AG09309 (cell line): ENCODE results near the gene TMEM120B.
A peak's percentile ranks its signal among the peaks of the same experiment; 100 is the strongest.
"Not testable (repeated sequence)": the region's sequence is repeated elsewhere in the genome, so short reads cannot be mapped to it uniquely, and the experiment has no call there.

Experiments
- DNase-seq: peaks from one replicate; pipeline ENCODE4 v3.0.0-alpha.2; 2010; ENCODE audit warnings: low read depth
- H3K4me3 ChIP-seq: 2 replicates; pipeline ENCODE4 v1.5.1; 2011; ENCODE audit warnings: mild to moderate bottlenecking, low read depth, low read length, moderate library complexity; ENCODE audit not compliant: control insufficient read depth
- TF ChIP-seq, protein P1 (sequence below): IDR thresholded peaks from 2 replicates; pipeline ENCODE4 v1.5.1; 2011; ENCODE audit warnings: mild to moderate bottlenecking, low read depth, low read length, inconsistent platforms; ENCODE audit not compliant: insufficient read depth, control insufficient read depth; ENCODE audit errors: missing control alignments

TMEM120B gene

DNA sequence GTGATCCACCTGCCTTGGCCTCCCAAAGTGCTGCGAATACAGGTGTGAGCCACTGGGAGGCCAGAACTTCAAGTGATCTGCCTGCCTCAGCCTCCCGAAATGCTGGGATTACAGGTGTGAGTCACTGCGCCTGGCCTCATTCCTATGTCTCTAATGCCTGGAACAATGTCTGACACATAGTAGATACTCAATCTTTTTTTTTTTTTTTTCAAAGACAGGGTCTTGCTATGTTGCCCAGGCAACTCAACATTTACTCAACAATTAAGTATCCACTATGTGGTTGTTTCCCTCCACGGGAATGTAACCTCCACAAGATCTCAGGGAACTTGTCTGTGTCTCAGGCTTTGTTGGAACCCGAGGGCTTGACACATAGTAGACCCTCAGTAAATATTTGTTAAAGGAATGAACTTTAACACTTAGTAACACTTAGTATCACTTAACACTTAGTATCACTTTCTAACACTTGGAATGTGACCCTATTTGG, 3.0 kb upstream of the TMEM120B start:
- H3K4me3 ChIP-seq, result no peak overlapping the region
- DNase-seq, result no peak
- TF ChIP-seq, protein P1, sequence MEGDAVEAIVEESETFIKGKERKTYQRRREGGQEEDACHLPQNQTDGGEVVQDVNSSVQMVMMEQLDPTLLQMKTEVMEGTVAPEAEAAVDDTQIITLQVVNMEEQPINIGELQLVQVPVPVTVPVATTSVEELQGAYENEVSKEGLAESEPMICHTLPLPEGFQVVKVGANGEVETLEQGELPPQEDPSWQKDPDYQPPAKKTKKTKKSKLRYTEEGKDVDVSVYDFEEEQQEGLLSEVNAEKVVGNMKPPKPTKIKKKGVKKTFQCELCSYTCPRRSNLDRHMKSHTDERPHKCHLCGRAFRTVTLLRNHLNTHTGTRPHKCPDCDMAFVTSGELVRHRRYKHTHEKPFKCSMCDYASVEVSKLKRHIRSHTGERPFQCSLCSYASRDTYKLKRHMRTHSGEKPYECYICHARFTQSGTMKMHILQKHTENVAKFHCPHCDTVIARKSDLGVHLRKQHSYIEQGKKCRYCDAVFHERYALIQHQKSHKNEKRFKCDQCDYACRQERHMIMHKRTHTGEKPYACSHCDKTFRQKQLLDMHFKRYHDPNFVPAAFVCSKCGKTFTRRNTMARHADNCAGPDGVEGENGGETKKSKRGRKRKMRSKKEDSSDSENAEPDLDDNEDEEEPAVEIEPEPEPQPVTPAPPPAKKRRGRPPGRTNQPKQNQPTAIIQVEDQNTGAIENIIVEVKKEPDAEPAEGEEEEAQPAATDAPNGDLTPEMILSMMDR, result peak; percentile 17

DNA sequence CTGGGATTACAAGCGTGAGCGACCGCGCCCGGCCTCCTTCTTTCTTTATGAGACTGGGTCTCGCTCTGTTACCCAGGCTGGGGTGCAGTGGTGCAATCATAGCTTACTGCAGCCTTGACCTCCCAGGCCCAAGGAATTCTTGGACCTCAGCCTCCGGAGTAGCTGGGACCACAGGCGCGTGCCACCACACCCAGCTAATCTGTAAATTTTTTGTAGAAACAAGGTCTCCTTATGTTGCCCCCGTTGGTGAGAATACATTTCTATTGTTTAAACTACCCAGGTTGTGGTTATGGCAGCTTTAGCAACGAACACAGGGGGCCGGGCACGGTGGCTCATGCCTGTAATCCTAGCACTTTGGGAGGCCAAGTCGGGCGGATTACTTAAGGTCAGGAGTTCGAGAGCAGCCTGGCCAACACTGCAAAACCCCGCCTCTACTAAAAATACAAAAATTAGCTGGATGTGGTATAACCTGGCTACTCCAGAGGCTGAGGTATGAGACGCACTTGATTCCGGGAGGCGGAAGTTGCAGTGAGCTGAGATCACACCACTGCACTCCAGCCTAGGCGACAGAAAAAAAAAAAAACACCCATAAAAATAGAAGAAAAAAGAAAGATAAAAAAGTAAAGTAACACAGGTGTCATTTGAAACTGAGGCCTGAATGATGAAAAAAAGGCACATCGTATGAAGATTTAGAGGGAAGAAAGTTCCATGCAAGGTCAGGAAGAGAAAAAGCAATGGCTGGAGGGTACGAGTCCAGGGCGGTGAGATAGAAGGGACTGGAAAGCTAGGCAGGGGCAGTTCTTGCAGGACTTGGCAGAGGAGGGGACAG, 977 bp upstream of the TMEM120B start:
- no peak for DNase-seq
- TF ChIP-seq, protein P1, result no peak
- H3K4me3 ChIP-seq, result peak overlapping the region; percentile 62

DNA sequence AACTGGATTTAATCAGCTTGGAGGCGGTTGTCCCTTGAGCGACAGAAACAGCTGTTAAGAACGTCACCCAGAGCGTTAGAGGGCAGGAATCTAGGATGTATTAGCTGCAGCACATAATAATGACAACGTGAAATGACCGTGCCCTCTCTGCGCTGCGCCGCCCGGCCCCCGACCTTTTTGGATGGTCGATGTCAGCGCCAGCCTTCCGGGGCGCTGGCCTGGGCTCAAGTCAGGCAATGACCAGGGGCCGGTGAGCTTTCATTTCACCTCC, 427 bp upstream of the TMEM120B start:
- no peak for DNase-seq
- TF ChIP-seq, protein P1, result no peak
- peak overlapping the region; percentile 62 for H3K4me3 ChIP-seq

DNA sequence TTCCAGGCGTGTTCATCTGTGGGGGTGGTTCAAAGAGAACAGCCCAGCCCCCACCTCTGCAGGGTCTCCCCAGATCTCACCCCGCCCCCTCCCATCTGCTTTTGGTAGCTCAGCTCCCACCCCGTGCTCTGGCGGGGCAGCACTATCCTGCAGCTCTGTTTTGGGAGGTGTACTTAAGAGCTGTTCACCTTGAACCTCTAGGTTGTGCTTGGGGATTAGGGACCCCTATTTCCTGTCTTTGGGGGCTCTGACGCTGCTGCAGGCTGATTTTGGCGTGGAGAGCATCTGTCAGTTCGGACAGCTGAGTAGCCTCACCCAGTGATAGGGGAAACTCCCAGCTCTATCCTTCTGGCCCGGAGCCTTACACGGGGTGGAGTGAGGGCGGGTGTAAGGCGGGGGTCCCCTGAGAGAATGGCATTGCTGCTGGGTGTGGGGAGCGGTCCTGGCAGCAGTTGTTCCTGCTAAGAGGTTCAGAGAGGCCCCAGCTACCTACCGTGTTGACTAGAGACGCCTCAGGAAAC, 765 bp downstream of the TMEM120B start:
- DNase-seq, result no peak
- TF ChIP-seq, protein P1, result no peak
- peak overlapping the region; percentile 65 for H3K4me3 ChIP-seq

DNA sequence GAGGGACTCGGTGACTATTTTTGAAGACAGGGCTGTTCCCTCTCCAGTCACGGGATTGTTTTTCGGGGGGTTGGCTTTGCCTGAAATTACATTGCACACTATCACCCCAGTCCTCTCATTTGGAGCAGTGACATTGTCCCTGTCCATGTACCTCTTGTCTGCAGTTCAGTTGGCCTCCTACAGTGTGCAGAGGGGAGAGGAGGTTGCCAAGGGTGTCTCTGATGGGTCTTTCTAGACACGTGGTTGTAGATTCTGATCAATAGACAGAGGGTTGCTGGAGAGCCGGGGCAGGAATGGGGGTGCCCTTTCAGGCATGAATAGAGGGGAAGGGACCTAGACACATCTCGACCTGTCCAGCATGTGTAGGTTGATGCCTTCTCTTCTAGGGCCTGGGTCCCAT, 1.2 kb downstream of the TMEM120B start:
- TF ChIP-seq, protein P1, result no peak
- H3K4me3 ChIP-seq, result peak overlapping the region; percentile 65
- no peak for DNase-seq

DNA sequence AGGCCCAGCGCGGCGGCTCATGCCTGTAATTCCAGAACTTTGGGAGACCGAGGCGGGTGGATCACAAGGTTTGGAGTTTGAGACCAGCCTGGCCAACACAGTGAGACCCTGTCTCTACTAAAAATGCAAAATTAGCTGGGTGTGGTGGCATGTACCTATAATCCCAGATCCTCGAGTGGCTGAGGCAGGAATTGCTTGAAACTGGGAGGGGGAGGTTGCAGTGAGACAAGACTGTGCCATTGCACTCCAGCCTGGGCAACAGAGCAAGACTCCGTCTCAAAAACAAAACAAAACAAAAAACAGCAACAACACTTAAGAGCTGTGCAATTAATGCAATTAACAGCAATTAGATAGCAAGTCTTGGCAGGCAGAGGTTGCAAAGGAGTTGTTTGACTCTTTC, 2.5 kb downstream of the TMEM120B start:
- not testable (repeated sequence) for H3K4me3 ChIP-seq, DNase-seq

DNA sequence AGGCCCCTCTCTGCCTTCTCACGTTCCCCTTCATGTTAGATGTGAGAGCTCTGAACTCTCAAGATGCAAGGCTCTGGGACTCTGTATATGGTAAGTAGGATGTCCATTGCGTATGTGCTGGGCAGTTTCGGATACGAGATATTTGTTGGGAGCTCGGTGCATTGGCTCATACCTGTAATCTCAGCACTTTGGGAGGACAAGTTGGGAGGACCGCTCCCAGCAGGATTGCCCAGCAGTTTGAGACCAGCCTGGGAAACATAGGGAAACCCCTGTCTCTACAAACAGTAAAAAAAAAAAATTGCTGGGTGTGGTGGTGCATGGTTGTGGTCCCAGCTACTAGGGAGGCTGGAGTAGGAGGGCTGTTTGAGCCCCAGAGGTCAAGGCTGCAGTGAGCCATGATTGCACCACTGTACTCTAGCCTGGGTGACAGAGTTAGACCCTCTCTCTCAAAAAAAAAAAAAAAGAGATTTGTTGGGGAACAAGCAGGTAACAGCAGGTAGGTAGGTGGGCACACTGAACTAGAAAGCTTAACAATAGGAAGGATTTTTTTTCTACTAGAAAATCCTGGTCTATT, 3.4 kb downstream of the TMEM120B start:
- no peak for DNase-seq
- TF ChIP-seq, protein P1, result no peak
- H3K4me3 ChIP-seq, result no peak overlapping the region
